Neural progenitor cell (in vitro differentiated cells): ENCODE measurements around the gene RALGAPA2.

Source experiments
- CTCF ChIP-seq: fragments of 200-600 bp; sonication (generic); IDR thresholded peaks from 2 replicates; pipeline ENCODE4 v1.5.1; 2017; ENCODE audit warnings: antibody characterized with exemption, mild to moderate bottlenecking
- EZH2 ChIP-seq: fragments of 200-600 bp; sonication (generic); IDR thresholded peaks from 2 replicates; pipeline ENCODE4 v1.6.1; 2017; ENCODE audit warnings: antibody characterized with exemption, mild to moderate bottlenecking, moderate library complexity

- TF ChIP-seq CTCF = no peak
- TF ChIP-seq EZH2 = no peak
Observed at GRCh38 chr20:20548527-20549266, 163.7 kb downstream of the RALGAPA2 start.
